ENCODE data around the gene TRIM24.

The TRIM24 gene

DNA sequence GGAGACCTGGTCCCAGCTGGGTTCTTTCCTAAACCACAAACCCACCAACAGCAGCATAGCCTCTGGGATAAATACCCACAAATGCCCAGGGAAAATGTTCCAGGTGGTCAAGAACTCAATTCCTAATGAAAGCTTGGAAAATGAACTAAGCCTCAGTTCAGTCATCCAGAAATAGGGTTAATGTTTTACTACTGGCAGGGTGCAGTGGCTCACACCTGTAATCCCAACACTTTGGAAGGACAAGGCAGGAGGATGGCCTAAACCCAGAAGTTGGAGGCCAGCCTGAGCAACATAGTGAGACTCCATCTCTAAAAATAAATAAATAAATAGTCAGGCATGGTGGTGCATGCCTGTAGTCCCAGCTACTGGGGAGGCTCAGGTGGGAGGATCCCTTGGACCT lies 158.9 kb downstream of the TRIM24 start:
- no peak for DNase-seq (ENCODE audit: low read depth in 2 of 3, low spot score in 1 of 3)

DNA sequence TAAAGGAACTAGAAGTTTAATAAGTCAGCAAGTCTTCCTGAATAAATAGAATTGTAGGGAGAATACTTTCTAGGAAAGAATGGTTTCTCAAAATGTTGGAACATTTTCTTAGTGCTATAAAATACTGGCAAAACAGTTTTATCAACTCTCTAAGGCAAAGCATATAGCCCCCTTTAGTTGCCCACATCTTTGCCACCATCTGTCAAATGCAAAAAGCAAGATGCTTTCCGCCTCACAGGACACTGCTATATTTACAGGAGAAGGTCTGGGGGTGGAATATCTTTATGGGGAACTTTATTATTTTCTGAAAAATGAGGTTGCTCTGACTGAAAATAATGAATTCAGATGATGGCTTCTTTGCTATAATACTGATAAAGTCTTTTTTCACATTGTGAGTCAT lies 162.8 kb downstream of the TRIM24 start:
- DNase-seq (ENCODE audit: low read depth in 2 of 3, low spot score in 1 of 3) = no peak

DNA sequence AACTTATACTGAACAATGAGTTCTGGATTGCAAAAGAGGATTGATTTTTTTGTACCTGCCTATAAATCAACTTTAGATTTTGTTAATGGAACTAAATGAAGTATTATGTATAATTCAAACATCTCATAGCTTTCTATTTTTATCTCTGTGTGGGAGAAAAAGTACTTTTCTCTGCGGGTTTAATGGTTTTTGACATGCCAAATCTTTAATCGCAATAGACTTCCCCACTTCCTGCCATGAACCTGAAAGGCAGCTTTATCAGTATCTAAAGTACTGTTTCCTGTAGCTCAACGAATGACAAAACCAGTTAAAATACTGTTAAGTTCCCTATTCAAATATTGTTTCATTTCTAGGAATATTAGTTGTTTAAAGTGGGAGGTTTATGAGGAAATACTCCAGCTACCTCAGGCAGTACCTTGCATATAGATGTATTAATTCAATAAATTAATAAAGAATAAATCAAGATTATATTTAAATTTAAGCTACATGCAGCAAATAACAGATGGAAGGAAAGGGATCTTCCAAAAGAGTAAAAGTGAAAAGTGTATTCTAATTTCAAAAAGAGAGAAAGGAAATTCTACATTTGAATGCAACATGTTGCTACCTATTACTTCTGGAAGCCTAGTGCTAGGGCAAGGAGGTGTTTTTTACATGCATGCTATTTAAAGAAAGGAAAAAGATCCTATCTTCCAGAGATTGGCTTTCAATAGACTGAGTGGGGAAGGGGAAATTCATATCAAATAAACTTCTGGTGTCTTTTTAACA lies 165.2 kb downstream of the TRIM24 start:
- no peak for DNase-seq (ENCODE audit: low read depth in 2 of 3, low spot score in 1 of 3)

DNA sequence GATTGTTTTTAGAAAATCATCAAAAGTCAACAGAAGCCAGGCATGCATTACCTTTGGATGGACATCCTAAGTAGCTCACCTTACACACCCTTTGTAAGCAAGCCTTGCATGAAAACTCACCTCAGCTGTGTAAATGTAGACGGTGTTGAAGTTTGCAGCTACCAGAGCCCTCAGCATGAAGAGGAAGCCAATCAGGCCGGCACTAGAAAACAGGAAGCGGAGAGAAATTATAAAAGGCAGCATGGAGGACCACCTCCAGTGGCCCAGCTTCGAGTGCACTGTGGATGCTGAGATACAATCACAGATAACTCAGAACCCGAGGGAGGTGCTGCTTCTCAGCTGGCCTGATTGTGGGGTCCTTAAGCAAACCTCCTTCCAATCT lies 165.8 kb downstream of the TRIM24 start:
- DNase-seq (ENCODE audit: low read depth in 2 of 3, low spot score in 1 of 3) = no peak

DNA sequence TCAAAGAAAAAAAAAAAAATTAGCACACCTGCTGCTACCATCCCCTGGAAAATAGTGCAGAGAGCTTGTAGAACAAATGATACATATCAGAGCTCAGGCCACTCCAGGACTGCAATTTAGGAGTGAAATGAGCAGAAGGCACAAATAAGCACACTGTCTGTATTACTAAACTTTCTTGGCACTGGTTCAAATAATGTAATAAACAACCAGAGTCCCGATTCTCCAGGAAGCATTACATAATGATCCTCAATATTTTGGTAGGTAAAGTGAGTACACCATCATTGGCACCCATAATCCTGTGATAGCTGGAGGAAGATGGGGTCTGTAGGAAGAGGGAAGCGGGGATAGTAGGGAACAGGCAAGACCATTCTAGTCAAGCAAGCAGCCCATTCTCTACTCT lies 166.8 kb downstream of the TRIM24 start:
- no peak for DNase-seq (ENCODE audit: low read depth in 2 of 3, low spot score in 1 of 3)

DNA sequence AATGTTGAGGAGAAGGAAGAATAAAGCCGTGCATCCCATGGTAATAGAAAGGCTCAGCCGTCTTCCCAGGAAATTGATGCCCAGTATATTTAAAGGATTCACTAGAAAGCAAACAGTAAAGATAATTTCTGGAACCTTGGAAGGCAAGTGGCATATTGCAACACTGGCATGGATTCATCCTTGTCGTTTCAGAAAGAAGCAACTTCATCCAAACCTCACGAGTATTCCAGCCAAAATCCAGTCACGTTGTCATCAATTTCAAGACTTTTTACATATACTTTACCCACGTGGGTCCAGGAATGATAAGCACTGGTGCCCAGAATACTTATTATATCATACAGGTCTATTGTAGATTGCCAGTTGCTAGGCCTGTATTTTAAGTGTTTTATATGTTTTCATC lies 167.3 kb downstream of the TRIM24 start:
- DNase-seq (ENCODE audit: low read depth in 2 of 3, low spot score in 1 of 3) = no peak

DNA sequence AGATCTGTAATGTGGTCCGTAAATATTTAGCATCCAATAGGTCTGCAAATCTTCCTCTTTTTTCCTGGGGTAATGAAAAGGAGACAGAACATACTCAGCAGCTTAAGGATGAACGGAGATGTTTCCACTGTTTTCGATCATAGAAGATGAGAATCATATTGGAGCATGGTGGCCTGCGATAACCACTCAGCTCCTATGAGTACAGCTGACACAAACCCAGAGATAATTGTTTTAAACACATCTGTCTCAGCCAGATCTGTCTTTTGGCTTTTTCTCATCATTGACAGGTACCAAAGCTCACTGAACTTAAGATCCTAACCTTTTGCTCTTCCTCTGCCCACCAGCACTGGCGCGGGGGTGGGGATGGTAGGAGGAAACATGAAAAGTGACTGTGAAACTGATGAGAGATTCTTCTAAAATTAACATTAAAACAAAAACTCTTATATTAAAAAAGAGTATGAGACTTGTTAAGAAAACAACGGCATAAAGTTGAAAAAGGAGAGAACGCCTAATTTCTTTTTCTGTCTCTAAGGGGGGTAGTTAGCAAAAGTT lies 170.1 kb downstream of the TRIM24 start:
- no peak for DNase-seq (ENCODE audit: low read depth in 2 of 3, low spot score in 1 of 3)

DNA sequence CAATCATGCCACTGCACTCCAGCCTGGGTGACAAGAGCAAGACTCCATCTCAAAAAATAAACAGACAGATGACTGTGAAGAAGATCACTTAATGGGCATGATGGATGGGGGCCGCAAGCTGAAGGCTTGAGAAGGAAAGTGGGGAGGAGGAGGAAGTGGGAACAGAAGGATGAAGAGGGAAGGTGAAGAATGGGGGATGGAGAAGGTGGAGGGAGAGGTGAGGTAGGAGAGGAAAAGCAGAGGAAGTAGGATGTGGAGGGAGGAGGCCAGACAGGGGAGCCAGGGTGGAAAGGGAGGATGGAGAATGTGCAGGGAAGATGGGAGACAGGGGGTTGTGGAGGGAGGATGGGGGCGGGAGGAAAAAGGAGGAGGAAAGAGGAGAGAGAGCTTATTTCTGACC lies 172.3 kb downstream of the TRIM24 start:
- DNase-seq (ENCODE audit: low read depth in 2 of 3, low spot score in 1 of 3) = no peak

DNA sequence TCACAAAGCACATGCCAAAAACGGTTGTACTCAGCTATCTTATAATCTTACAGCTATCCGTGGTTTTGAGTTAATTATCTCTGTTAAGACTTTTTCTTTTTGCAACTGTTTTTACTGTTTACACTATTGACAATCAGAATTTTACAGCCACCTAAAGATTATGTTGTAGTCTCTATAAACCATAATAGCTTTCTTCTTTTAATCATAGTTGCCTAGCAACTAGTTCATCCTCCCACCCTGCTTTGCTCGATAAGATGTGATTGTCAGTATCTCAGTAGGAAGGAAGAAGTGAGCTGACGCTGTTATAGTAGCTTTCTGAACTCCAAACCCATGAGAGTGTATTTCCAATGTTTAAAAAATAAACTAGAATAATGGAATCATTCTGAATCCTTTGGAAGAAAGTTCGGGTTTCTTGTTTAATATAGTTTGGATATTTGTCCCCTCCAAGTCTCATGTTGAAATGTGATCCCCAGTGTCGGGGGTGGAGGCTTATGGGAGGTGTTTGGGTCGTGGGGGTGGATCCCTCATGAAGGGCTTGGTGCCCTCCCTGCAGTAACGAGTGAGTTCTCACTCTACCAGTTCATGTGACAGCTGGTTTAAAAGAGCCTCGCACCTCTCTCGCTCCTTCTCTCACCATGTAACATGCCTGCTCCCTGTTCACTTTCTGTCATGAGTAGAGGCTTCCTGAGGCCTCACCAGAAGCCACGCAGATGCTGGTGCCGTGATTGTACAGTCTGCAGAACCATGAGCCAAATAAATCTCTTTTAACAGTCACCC lies 173.0 kb downstream of the TRIM24 start:
- no peak for DNase-seq (ENCODE audit: low read depth in 2 of 3, low spot score in 1 of 3)
